HG03571 (cell line): Measurements from ENCODE around the gene SPATA2.
"Not testable (repeated sequence)": the region's sequence is repeated elsewhere in the genome, so short reads cannot be mapped to it uniquely, and the experiment has no call there.

ENCODE experiments used
- ATAC-seq: cut with Tn5 transposase; IDR thresholded peaks from one replicate; pipeline ENCODE4 v1.9.1; 2021; ENCODE audit not compliant: unreplicated experiment

The SPATA2 gene

GRCh38 chr20:49904440-49905214 lies 10.7 kb downstream of the SPATA2 start:
- ATAC-seq = no peak

GRCh38 chr20:49901588-49901987 lies 13.7 kb downstream of the SPATA2 start:
- no peak for ATAC-seq

DNA sequence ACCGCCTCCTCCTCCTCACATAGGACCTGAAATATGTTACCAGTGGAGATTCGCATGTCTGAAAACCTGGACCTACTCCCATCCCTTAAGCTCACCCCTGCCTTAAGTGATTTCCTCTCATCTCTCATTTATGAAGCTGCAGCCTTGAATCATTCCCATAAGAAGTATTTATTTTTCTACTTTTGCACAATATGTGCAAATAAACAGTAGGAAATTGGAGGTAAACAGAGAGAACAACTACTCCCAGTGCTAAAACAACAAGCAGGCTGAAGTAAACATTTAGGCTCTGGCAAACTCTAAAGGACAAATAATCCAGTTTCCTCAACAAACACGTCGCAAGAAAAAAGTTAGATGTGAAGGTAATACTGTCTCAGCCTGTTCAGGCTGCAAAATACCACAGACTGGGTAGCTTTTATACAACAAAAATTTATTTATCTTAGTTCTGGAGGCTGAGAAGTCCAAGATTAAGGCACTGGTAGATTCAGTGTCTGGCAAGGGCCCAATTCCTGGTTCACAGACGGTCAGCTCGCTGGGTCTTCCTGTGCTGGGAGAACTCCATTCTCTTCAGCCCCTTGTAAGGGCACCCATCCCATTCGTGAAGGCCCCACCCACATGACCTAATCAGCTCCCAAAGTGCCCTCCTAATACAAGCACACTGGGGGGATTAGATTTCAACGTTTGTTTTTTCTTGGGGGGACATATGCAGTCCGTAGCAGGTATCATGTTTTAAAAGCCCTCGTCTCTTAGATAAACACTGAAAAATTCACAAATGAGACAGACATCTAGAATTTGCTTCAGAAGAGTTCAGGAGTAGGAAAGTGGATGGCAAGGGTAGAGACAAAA lies 15.6 kb downstream of the SPATA2 start:
- no peak for ATAC-seq

- ATAC-seq = no peak
Measured at GRCh38 chr20:49896204-49896603, 19.1 kb downstream of the SPATA2 start.

DNA sequence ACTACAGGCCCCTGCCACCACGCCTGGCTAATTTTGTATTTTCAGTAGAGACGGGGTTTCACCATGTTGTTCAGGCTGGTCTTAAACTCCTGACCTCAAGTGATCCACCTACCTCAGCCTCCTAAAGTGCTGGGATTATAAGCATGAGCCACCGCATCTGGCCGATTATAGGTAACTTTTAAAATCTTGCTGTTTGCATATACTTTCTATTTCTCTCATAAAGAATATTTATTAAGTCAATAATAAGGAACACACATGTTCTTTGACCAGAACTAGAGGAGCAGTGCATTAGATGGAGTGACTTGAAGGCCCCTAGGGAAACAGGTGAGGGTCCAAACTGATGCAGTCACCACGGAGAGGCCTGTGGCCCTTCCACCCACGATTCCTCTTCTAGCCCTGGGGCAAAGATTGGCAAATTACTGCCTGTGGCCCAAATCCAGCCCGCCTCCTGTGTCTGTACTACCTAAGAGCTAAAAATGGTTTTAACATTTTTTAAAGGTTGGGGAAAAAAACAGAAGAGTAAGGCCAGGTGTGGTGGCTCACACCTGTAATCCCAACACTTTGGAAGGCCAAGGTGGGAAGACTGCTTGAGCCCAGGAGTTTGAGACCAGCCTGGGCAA lies 19.7 kb downstream of the SPATA2 start:
- ATAC-seq = not testable (repeated sequence)

DNA sequence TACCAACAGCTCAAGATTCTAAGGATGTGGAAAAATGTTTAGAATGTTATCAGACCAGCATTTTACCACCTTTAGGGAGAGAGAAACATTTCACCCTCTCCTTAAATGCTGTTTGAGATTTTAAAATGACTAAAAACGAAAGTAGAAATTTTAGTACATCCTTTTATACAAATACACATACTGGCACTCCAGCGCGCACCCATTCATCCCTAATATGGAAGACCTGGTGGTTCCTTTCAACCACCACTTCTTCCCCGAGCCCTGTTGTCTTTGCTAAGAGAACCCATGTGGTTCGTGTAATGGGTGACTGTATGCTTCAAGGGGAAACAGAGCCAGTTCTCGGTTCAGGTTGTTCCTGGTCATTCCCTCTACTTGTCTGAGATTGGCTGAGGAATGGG lies 21.3 kb downstream of the SPATA2 start:
- ATAC-seq = no peak

- no peak for ATAC-seq
Measured at GRCh38 chr20:49893242-49894072, 21.9 kb downstream of the SPATA2 start.

DNA sequence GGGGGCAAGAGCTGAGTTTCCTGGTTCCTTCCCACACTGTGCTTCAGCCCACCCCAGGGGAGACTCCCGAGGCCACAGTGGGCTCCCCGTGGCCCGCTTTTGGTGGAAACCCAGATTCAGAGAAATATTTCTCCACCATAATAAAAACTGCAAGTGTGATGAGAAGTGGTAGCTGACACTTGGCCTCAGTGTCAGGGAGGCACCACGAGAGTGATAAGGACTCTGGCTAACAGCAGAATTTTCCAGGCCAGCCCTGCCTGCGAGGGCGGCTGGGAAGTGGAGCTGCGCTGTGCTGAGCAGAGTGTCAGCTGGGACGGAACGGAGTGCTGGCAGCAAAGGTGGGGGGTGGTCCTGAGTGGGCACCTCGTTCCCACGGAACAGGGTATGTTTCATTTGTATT lies 22.5 kb downstream of the SPATA2 start:
- no peak for ATAC-seq

GRCh38 chr20:49892260-49892659 lies 23.1 kb downstream of the SPATA2 start:
- ATAC-seq = no peak

GRCh38 chr20:49891476-49892110 lies 23.7 kb downstream of the SPATA2 start:
- ATAC-seq = no peak

DNA sequence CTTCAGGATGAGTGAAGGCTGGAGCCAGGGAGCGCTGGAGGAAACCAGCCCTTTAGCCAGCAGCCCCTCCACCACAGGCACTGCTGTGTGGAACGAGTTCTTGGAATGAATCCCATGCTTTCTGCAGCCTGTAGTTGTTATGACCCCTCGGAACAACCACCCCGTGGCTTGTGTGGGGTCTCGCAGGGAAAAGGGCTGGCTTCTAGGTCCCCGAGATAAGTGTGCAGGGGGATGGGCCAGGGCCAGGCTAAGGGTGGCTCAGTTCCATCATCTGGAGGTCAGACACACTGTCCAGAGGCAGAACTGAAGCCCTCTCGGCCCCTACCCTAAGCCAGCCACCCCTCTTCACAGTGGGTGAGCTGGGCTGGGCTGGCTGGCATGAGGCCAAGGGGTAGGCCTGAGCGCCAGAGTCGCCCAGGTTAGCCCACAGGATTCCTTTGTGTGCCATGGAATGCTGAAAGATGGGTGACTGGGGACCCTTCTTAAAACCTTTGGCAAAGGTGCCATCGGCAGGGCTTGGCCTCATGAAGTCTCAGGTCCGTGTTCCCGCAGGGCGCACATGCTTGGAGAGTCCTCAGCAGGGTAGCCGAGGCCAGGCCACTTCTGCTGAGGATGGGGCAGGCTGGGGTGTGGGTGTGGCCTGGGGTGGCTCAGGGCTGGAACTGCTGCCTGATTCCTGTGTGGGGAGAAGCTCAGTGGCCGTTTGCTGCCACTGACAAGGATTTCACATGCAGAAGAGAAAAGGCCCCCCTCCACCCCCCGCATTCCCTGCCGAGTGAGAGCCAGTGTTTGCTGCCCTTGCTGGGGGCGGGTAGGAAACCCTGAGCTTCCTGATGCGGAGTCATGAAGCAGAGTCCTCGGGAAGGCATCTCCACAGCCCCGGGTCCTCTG lies 24.6 kb downstream of the SPATA2 start:
- ATAC-seq = no peak

DNA sequence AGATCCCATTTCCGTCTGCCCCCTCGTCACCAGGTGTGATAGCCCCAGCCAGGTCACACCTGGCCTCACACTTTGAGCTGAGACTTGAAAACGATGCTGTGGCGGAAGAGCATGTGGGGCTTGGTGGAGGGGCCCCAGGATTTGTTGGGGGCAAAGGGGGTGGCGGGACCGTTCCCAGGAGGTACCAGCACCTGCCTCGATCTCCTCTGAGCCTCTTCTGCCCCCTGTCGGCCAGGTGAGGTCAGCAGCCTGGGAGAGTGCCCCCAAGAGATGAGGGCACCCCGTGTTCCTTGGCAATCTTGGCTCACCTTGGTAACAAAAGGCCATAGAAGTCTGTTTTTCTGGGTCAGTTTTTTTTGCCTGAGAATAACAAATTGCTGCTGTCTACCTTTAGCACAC lies 25.4 kb downstream of the SPATA2 start:
- ATAC-seq = no peak

- no peak for ATAC-seq
Measured at GRCh38 chr20:49889001-49889934, 26.1 kb downstream of the SPATA2 start.

GRCh38 chr20:49888212-49889000 lies 26.9 kb downstream of the SPATA2 start:
- no peak for ATAC-seq

DNA sequence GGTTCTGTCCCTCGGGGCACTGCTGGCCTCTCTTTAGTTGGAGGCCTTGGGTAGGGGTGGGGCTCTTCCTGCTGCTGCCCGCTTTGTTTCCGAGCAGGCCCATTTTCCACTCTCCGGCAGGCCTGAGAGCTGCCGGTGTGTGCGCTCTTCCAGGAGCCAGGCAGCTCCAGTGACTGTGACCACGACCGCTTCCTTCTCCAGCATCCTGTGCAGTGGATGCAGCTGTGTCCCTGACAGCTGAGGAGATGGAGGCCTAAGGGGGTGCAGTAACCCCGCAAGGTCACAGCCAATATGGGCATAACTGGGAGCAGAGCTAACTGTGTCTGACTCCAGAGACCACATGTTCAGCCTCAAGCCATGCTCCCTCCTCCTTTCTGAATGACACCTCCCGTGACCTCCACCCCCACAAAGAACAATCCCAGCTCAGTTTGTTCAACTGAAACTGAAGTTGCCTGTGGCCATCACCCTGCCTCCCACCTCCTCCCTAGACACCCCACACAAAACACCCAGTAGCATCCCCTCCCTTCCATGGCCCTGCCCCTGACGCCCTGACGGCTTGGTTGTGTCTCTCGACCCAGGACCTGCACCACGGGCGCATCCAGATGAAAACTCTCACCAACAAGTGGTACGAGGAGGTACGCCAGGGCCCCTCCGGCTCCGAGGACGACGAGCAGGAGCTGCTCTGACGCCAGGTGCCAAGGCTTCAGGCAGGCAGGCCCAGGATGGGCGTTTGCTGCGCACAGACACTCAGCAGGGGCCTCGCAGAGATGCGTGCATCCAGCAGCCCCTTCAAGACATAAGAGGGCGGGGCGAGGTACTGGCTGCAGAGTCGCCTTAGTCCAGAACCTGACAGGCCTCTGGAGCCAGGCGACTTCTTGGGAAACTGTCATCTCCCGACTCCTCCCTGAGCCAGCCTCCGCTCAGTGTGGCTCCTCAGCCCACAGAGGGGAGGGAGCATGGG lies 27.8 kb downstream of the SPATA2 start:
- ATAC-seq = no peak

- ATAC-seq = no peak
Measured at GRCh38 chr20:49886571-49887213, 28.6 kb downstream of the SPATA2 start.
